ENCODE results near the gene PIGBOS1.

GRCh38 chr15:55358471-55358870 lies 39.5 kb upstream of the PIGBOS1 start:
- no peak for TF ChIP-seq EZH2 (IDR thresholded peaks at IDR 0.05; ENCODE audit: insufficient read depth, low read length)
- TF ChIP-seq, protein P1, sequence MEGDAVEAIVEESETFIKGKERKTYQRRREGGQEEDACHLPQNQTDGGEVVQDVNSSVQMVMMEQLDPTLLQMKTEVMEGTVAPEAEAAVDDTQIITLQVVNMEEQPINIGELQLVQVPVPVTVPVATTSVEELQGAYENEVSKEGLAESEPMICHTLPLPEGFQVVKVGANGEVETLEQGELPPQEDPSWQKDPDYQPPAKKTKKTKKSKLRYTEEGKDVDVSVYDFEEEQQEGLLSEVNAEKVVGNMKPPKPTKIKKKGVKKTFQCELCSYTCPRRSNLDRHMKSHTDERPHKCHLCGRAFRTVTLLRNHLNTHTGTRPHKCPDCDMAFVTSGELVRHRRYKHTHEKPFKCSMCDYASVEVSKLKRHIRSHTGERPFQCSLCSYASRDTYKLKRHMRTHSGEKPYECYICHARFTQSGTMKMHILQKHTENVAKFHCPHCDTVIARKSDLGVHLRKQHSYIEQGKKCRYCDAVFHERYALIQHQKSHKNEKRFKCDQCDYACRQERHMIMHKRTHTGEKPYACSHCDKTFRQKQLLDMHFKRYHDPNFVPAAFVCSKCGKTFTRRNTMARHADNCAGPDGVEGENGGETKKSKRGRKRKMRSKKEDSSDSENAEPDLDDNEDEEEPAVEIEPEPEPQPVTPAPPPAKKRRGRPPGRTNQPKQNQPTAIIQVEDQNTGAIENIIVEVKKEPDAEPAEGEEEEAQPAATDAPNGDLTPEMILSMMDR (IDR thresholded peaks at IDR 0.05; ENCODE audit: insufficient read depth, low read depth, low read length), result no peak

Measured in astrocyte (in vitro differentiated cells and primary cell).